Endometrium (tissue), 2 donors: Measurements from ENCODE around the gene WFDC2.

ENCODE experiments used
- FAIRE-seq: peaks from 2 replicates; lab custom pipeline; 2012; peaks lifted over from hg19 to GRCh38; lab: Jason Lieb, UNC
- donor health status: control.
- donor health status: control.

Gene WFDC2

DNA sequence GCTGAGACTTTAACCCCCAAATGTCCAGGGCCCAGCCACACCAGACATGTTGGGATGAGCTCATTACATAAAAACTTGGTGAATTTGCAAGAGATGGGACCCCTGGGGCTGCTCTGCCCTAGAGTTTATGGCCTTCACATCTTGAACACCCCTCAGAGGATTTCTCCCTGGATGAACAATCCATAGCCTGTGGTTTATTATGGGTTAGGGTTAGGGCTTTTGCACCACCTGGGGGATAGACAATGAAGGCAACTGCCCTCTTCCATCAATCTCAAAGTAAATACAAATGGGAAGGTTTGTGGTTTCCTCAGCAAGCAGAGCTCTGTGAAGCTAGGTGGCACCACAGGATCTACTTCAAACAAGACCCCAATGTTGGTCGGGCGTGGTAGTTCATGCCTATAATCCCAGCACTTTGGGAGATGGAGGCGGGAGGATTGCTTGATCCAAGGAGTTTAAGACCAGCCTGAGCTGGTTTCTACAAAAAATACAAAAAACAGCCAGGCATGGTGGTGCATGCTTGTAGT, 28.5 kb downstream of the WFDC2 start:
- no peak for FAIRE-seq

DNA sequence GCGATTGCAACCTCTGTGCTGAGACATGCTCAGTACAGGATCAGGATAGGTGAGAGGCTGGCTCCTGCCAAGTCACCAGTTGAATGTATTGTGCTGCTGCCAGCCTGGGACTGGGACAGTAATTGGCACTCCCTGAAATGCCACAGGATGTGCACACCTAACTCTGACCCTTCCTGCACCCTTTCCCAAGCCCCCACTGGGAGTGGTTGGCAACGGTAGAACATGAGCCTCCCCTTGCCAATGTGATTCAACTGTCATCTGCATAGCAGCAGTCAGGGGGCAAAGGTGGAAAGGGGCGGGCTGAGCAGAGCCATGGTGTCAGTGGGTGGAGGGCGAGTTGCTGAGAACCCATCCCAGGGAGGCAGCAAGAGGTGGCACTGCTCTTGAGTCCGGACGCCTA, 30.5 kb downstream of the WFDC2 start:
- no peak for FAIRE-seq

DNA sequence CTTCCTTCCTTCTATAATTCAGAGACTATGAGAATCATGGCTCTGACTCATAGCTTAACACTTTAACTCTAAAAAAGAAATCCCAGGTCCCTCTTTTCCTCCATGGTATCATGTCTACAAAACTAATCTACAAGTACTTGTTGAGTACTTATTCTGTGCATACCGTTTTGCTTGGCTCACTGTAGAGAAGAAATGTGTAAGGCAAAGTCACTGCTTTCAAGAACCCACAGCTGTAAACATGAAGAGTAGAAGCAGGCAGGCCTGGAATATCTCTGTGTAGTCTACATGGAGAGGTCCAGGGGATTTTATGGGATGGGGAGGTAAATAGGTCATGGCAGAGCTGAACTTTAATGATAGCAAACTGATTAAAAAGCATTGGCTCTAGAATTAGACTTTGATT, 32.0 kb downstream of the WFDC2 start:
- no peak for FAIRE-seq

DNA sequence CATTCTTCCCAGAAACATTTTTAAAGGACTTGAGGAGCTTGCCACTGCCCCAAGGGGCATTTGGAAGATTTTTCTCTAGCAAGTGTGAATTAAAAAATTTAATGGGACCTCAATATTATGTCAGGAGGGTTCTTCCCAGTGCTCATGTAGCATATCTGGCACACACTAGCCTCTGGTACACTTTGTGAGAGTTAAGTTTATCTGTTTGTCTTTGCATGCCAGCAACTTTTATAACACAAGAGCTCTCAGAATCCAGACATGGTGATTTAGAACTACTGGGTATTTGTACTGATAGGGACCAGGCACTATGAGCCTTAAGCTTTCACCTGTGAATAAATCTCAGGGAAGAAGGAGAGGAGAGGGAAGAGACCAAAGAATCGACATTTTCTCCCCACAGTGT, 33.0 kb downstream of the WFDC2 start:
- FAIRE-seq = no peak

DNA sequence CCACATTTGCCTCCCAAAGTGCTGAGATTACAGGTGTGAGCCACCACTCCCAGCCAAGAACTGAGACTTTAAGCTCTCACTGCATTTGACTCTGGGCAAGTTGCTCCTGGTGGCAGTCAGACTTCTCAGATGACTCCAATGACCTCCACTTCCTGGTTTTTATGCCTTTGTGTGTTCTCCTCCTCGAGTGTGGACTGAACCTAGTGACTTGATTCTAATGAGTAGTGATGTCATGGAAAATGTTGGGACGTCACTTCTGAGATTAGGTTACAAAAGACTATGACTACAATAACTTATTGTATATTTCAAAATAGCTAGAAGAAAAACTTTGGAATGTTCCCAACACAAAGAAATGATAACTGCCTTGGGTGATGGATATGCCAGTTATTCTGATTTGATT, 33.9 kb downstream of the WFDC2 start:
- FAIRE-seq = no peak

DNA sequence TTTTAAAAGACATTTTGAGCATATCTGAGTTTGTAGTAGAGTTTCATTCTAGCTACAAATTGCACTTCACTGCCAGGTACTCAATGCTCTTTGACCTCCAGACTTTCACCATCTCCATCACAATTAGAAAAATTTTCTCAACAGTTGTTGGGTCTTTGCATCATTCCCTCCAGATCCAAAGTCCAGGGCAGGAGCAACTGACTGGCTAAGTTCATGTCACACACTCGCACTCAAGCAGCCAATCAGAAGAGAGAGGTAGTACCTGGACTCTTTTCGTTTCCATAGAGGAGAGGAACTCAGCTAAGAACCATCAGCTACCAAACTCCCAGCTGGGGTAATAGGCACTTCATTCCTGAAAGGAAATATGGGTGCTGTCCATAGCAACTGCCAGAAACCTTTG, 36.8 kb downstream of the WFDC2 start:
- no peak for FAIRE-seq

DNA sequence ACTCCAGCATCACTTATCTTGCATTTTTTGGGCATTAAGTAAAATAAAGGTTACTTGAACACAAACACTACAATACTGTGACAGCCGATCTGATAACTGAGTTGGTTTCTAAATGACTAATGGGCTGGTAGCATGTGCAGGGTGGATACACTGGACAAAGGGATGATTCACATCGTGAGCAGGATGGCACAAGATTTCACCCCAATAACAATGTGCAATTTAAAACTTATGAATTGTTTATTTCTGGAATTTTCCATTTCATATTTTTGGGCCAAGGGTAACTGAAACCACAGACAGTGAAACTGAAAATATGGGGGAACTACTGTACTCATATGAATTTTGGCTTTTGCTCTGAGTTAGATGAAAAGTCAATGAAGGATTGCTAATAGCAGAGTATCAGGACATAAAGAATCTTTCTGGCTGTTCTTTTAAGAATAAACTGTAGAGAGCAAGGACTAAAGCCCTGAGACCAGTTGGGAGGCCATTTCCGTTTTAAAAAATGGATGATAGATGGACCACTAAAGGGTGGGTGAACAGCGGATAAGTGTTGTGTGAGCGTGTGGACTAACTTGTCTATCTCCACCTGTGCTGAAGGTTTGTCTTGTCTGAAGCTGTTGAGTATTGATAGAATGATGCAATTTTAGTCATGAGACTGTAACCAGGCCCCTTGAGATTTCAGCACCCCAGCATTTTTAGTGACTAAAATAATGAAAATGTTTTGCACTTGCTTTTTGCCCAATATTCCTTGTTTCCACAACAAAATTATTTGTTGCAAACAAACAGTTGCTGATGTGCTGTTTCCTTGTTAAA, 37.7 kb downstream of the WFDC2 start:
- no peak for FAIRE-seq

DNA sequence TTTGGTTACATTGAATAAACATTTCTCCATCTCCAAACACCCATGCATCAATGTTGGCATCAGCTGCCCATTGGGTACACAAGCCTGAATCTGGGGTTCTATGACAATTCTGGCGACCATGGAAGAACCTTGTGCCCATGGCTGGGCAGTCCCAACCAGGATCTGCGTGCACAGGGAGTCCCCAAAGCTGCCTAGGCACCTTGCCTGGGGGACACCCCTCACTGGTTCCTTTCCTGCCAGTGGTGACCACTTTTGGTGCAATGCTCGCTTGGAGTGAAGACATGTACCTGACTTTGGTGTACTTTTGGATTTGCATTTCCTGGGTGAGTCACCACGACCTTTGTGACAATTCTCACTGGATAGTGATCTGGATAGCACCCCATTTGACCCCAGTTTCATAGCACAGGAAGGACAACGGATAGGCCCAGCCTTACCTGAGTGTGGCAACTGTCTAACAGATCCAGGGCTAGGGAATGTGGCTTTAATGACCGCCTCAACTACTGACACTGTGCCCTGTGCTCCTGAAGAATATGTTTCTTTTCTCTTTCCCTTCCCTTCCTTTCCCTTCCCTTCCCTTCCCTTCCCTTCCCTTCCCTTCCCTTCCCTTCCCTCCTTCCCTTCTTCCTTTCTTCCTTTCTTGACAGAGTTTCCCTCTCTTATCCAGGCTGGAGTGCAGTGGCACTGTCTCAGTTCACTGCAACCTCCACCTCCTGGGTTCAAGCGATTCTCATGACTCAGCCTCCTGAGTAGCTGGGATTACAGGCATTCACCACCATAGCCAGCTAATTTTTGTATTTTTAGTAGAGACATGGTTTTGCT, 38.7 kb downstream of the WFDC2 start:
- FAIRE-seq = no peak

DNA sequence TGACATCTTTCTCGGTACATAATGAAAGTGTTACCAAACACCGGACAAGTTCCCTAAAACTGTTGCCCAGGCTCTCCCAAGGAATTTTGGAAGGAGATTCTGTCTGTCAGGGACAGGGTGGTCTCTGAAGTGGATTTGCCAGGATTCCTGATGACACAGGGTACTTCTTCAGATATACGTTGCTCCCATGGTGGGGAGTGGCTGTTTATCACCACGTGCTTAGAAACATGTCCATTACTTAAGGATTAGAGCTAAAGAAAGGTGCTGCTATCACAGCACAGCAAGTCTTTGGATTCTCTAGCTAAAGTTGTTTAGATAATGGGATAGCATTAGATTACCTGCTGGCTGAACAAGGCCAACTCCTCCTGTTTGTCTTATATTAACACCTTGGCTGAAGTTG, 39.5 kb downstream of the WFDC2 start:
- FAIRE-seq = no peak

DNA sequence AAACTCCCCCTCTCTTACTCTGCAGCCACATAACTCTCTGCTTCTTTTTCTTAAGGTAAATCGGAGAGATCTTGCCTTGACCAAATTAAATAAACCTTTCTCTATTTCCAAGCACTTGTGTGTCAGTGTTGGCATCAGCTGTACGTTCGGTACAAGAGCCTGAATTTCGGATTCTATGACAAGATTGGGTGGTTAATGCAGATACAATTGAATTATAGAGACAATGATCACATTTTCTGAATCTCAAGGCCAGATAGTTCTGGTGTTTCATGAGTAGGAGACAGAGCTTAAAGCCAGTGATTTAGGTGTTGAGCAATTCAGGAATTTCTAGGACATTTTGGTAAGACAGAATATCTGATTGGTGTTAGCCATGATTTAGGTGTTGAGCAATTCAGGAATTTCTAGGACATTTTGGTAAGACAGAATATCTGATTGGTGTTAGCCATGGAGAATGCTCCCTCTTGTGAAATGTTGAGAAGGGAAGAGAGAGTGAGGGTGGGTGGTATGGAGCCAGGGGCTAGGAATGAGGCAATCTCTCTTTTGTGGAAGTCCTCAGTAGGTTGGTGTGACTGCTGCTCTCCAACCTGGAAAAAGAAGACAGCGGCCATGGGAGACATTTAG, 40.8 kb downstream of the WFDC2 start:
- FAIRE-seq = no peak

DNA sequence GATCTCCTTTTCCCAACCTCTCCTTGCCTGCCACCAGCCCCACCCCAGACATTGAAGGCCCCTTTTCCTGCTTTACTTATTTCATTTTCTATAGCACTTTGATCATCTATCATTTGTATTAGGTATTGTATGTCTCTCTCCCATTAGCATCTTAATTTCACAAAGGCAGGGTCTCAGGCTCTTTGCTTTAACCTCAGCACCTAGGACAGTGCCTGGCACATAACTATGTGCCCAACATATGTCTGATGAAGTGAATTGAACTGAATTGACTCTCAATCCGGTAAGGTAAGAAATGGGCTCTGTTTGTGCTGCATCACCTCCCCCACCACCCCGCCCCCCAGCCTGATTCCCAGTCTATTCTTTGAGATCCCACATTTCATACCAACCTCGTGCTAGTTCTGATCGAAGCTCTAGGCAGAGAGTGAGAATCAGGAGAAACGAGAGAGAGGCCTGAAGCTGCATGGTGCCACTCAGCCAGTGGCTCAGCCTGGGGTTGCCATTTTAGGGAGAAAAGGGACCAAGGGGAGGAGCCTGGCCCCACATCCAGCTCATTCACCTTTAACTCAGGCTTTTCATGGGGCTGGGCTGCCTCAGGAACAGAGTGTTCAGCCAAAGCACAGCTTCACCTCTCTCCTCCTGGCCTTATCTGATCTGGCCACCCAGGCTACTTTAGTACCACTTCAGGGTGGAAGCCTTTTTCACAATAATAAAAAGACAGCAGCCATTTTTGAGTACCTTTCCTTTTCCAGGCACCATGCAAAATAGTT, 45.8 kb downstream of the WFDC2 start, which contains the start of gene SPINT3:
SPINT3 (minus strand) TSS at position 476 of the 767 bp plus-strand sequence; CDS start at position 462, 14 bp downstream.
- no peak for FAIRE-seq

DNA sequence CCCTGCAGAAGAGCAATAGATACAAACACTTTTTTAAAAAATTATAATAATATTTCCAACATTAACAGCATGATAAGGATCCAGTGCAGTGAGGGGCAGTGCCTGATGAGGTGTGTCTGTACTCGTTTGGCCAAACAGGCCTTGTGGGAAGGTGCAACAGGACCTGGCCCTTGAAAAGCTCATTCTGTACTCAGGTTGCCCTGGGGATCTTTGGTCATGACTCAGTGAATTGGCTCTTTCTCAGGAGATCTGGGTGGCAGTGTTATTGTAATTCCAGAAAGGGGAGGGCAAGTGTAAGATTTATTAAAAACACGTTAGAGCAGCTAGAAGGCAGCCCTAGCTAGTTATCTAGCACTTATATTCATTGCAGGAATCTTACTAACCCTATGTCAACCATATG, 48.7 kb downstream of the WFDC2 start:
- no peak for FAIRE-seq

DNA sequence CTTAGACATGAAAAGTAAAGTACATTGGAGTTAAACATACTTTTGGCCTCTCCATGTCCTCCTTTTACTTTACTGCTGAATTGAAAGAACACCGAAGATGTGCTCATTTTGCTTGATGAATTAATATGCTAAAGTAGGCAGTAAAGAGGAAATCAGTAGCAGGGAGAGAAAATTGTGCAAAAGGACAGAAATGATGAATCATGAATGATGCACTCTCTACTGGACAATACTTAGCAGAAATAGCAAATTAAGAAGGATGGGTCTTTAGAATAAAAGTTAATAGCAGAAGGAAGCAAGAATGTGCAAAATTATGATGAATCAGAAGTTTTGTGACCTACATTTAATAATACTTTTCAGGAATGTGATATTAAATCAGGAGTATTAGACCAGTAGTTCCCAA, 54.3 kb downstream of the WFDC2 start:
- FAIRE-seq = no peak

DNA sequence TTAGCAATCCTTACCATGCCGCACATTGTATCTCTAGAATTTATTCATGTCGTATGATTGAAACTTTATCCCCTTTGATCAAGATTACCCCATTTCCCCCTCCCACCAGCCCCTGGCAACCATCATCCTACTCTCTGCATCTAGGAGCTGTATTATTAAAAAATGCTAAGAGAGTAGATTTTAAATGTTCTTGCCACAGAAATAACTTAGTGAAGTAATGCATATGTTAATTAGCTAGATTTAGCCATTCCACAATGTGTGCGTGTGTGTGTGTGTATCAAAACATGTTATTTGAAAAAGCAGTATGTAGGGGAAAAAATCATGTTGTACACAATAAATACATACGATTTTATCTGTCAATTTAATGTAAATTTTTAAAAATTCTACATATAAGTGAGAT, 57.7 kb downstream of the WFDC2 start:
- no peak for FAIRE-seq
